Measurements from ENCODE around the gene CNOT2. TPM values are rescaled to one million over a fixed set of nuclear protein-coding genes. Genes with fewer than 3 reads are reported as not detected.
A peak's percentile ranks its signal among the peaks of the same experiment; 100 is the strongest.

Gene CNOT2
- total and polyA plus RNA-seq, 2 donors = 42.5 to 296 TPM

- Histone ChIP-seq H3K4me3 (ENCODE audit: low read depth, low read length) (peak overlapping the region; percentile 95), H3K36me3 (ENCODE audit: insufficient read depth) (peaks cover 4% of the 10 kb centered on the region), H3K27ac (ENCODE audit: low read depth) (peak overlapping the region; percentile 99), H3K4me1 (ENCODE audit: insufficient read depth) (peaks cover 1% of the 10 kb centered on the region)
- DNase-seq (ENCODE audit: extremely low spot score) = peak; percentile 23
- WGBS = under 1% methylated on average over 70 of the region's 70 CpGs
These were observed 508 bp downstream of the CNOT2 start for GRCh38 chr12:70243510-70244371.

- Histone ChIP-seq H3K36me3 (ENCODE audit: insufficient read depth) (peaks cover 2% of the 10 kb centered on the region), H3K27ac (ENCODE audit: low read depth) (no peak overlapping the region), H3K4me3 (ENCODE audit: low read depth, low read length) (peak overlapping the region; percentile 95), H3K4me1 (ENCODE audit: insufficient read depth) (peaks cover 1% of the 10 kb centered on the region)
- DNase-seq (ENCODE audit: extremely low spot score) = no peak
- 16% methylated on average over 7 of the region's 7 CpGs for WGBS
These were observed 1.2 kb downstream of the CNOT2 start for GRCh38 chr12:70244409-70244808.

GRCh38 chr12:70245458-70245857, 2.2 kb downstream of the CNOT2 start:
- Histone ChIP-seq H3K27ac (ENCODE audit: low read depth) (no peak overlapping the region), H3K4me1 (ENCODE audit: insufficient read depth) (peaks cover 1% of the 10 kb centered on the region), H3K4me3 (ENCODE audit: low read depth, low read length) (no peak overlapping the region), H3K36me3 (ENCODE audit: insufficient read depth) (no peaks in the 10 kb centered on the region)
- DNase-seq (ENCODE audit: extremely low spot score) = no peak

GRCh38 chr12:70246580-70246979, 3.3 kb downstream of the CNOT2 start:
- Histone ChIP-seq H3K4me1 (ENCODE audit: insufficient read depth) (peaks cover 1% of the 10 kb centered on the region), H3K4me3 (ENCODE audit: low read depth, low read length) (no peak overlapping the region), H3K27ac (ENCODE audit: low read depth) (no peak overlapping the region), H3K36me3 (ENCODE audit: insufficient read depth) (no peaks in the 10 kb centered on the region)
- DNase-seq (ENCODE audit: extremely low spot score) = no peak

- Histone ChIP-seq H3K4me1 (ENCODE audit: insufficient read depth) (peaks cover 1% of the 10 kb centered on the region), H3K27ac (ENCODE audit: low read depth) (no peak overlapping the region), H3K36me3 (ENCODE audit: insufficient read depth) (no peaks in the 10 kb centered on the region), H3K4me3 (ENCODE audit: low read depth, low read length) (no peak overlapping the region)
- DNase-seq (ENCODE audit: extremely low spot score) = no peak
- WGBS = 92% methylated on average over 2 of the region's 2 CpGs
These were observed 4.5 kb downstream of the CNOT2 start for GRCh38 chr12:70247653-70248199.

GRCh38 chr12:70248876-70249275, 5.6 kb downstream of the CNOT2 start:
- no peak overlapping the region for H3K4me3 ChIP-seq (ENCODE audit: low read depth, low read length)
- no peak for DNase-seq (ENCODE audit: extremely low spot score)
- H3K4me1 ChIP-seq (ENCODE audit: insufficient read depth) = peaks cover 1% of the 10 kb centered on the region
- no peaks in the 10 kb centered on the region for H3K36me3 ChIP-seq (ENCODE audit: insufficient read depth)
- 58% methylated on average over 1 of the region's 1 CpG for WGBS
- H3K27ac ChIP-seq (ENCODE audit: low read depth) = no peak overlapping the region

- WGBS = 66% methylated on average over 2 of the region's 2 CpGs
These were observed 6.7 kb downstream of the CNOT2 start for GRCh38 chr12:70249903-70250302.

GRCh38 chr12:70251226-70251625, 8.0 kb downstream of the CNOT2 start:
- H3K4me1 ChIP-seq (ENCODE audit: insufficient read depth) = peaks cover under 1% of the 10 kb centered on the region

More at GRCh38 chr12:70249903-70250302, 6.7 kb downstream of the CNOT2 start:
- no peaks in the 10 kb centered on the region for H3K36me3 ChIP-seq (ENCODE audit: insufficient read depth)
- peaks cover 1% of the 10 kb centered on the region for H3K4me1 ChIP-seq (ENCODE audit: insufficient read depth)
- H3K4me3 ChIP-seq (ENCODE audit: low read depth, low read length) = no peak overlapping the region
- no peak for DNase-seq (ENCODE audit: extremely low spot score)
- no peak overlapping the region for H3K27ac ChIP-seq (ENCODE audit: low read depth)

GRCh38 chr12:70251661-70252060, 8.4 kb downstream of the CNOT2 start:
- H3K27ac ChIP-seq (ENCODE audit: low read depth) = no peak overlapping the region
- no peak overlapping the region for H3K4me3 ChIP-seq (ENCODE audit: low read depth, low read length)
- 37% methylated on average over 2 of the region's 2 CpGs for WGBS
- H3K36me3 ChIP-seq (ENCODE audit: insufficient read depth) = no peaks in the 10 kb centered on the region
- no peaks in the 10 kb centered on the region for H3K4me1 ChIP-seq (ENCODE audit: insufficient read depth)
- no peak for DNase-seq (ENCODE audit: extremely low spot score)

More at GRCh38 chr12:70251226-70251625, 8.0 kb downstream of the CNOT2 start:
- no peaks in the 10 kb centered on the region for H3K36me3 ChIP-seq (ENCODE audit: insufficient read depth)
- no peak for DNase-seq (ENCODE audit: extremely low spot score)
- 25% methylated on average over 2 of the region's 2 CpGs for WGBS
- no peak overlapping the region for H3K4me3 ChIP-seq (ENCODE audit: low read depth, low read length)
- H3K27ac ChIP-seq (ENCODE audit: low read depth) = no peak overlapping the region

- no peaks in the 10 kb centered on the region for H3K4me1 ChIP-seq (ENCODE audit: insufficient read depth)
- no peak overlapping the region for H3K27ac ChIP-seq (ENCODE audit: low read depth)
- DNase-seq (ENCODE audit: extremely low spot score) = no peak
- no peak overlapping the region for H3K4me3 ChIP-seq (ENCODE audit: low read depth, low read length)
- WGBS = 46% methylated on average over 4 of the region's 4 CpGs
- no peaks in the 10 kb centered on the region for H3K36me3 ChIP-seq (ENCODE audit: insufficient read depth)
These were observed 9.6 kb downstream of the CNOT2 start for GRCh38 chr12:70252832-70253231.

GRCh38 chr12:70254225-70254624, 11.0 kb downstream of the CNOT2 start:
- DNase-seq (ENCODE audit: extremely low spot score) = no peak
- H3K27ac ChIP-seq (ENCODE audit: low read depth) = no peak overlapping the region
- H3K36me3 ChIP-seq (ENCODE audit: insufficient read depth) = no peaks in the 10 kb centered on the region
- WGBS = 90% methylated on average over 5 of the region's 5 CpGs
- no peaks in the 10 kb centered on the region for H3K4me1 ChIP-seq (ENCODE audit: insufficient read depth)
- no peak overlapping the region for H3K4me3 ChIP-seq (ENCODE audit: low read depth, low read length)

- WGBS = 75% methylated on average over 5 of the region's 5 CpGs
- no peak overlapping the region for H3K4me3 ChIP-seq (ENCODE audit: low read depth, low read length)
- H3K27ac ChIP-seq (ENCODE audit: low read depth) = no peak overlapping the region
- H3K4me1 ChIP-seq (ENCODE audit: insufficient read depth) = no peaks in the 10 kb centered on the region
- DNase-seq (ENCODE audit: extremely low spot score) = no peak
- H3K36me3 ChIP-seq (ENCODE audit: insufficient read depth) = no peaks in the 10 kb centered on the region
These were observed 11.6 kb downstream of the CNOT2 start for GRCh38 chr12:70254846-70255245.

- DNase-seq (ENCODE audit: extremely low spot score) = no peak
- H3K27ac ChIP-seq (ENCODE audit: low read depth) = no peak overlapping the region
- no peak overlapping the region for H3K4me3 ChIP-seq (ENCODE audit: low read depth, low read length)
- no peaks in the 10 kb centered on the region for H3K36me3 ChIP-seq (ENCODE audit: insufficient read depth)
- no peaks in the 10 kb centered on the region for H3K4me1 ChIP-seq (ENCODE audit: insufficient read depth)
- 15% methylated on average over 3 of the region's 3 CpGs for WGBS
These were observed 12.1 kb downstream of the CNOT2 start for GRCh38 chr12:70255311-70255710.
